A172 (cell line): ENCODE results near the gene CTAG1A. TPM values are rescaled to one million over a fixed set of nuclear protein-coding genes. Genes with fewer than 3 reads are reported as not detected.
"Not testable (repeated sequence)": the region's sequence is repeated elsewhere in the genome, so short reads cannot be mapped to it uniquely, and the experiment has no call there.

ENCODE experiments used
- DNase-seq: peaks from one replicate; pipeline ENCODE4 v3.0.0-alpha.2; 2015; ENCODE audit warnings: low spot score
- total RNA-seq: library from RNA; depleted of rRNA; stranded (reverse); fragments of >200 nt; shearing (Covaris generic); gene quantifications from 2 replicates; pipeline ENCODE4 v1.2.3, GENCODE V29; 2014; rRNA removed

Gene CTAG1A
- total RNA-seq, 1 experiment from 2014 or later, result not detected

- DNase-seq, result not testable (repeated sequence)
Observed at GRCh38 chrX:154613586-154613985, 28.7 kb downstream of the CTAG1A start.

- DNase-seq, result not testable (repeated sequence)
Observed at GRCh38 chrX:154619182-154619581, 34.2 kb downstream of the CTAG1A start, which contains the start of gene CTAG1B. Gene CTAG1B, minus strand, starts transcription at chrX:154619282. Its CDS starts 64 bp downstream, at chrX:154619218.

GRCh38 chrX:154620767-154621414 is 36.0 kb downstream of the CTAG1A start:
- DNase-seq, result not testable (repeated sequence)

- DNase-seq, result not testable (repeated sequence)
Observed at GRCh38 chrX:154628960-154629359, 44.0 kb downstream of the CTAG1A start.

- DNase-seq, result not testable (repeated sequence)
Observed at GRCh38 chrX:154630949-154631348, 46.0 kb downstream of the CTAG1A start.

GRCh38 chrX:154633661-154634060 is 48.7 kb downstream of the CTAG1A start:
- not testable (repeated sequence) for DNase-seq

Other genes with a start within 250 kb of the CTAG1A start
- gene FLNA, start 210.5 kb upstream of the CTAG1A start, total RNA-seq, result 2,064 and 2,561 TPM in 2 replicates
- 73.1 and 82.0 TPM in 2 replicates for gene EMD, start 205.8 kb upstream of the CTAG1A start, total RNA-seq
- 2,649 and 4,739 TPM in 2 replicates for gene RPL10, start 186.8 kb upstream of the CTAG1A start, total RNA-seq
- 65.3 and 70.8 TPM in 2 replicates for gene DNASE1L1, start 175.9 kb upstream of the CTAG1A start, total RNA-seq
- gene TAFAZZIN, start 173.6 kb upstream of the CTAG1A start, total RNA-seq, result 29.8 and 43.7 TPM in 2 replicates
- 132 and 137 TPM in 2 replicates for gene ATP6AP1, start 156.5 kb upstream of the CTAG1A start, total RNA-seq
- 143 and 229 TPM in 2 replicates for gene GDI1, start 148.0 kb upstream of the CTAG1A start, total RNA-seq
- 110 and 137 TPM in 2 replicates for gene FAM50A, start 141.0 kb upstream of the CTAG1A start, total RNA-seq
- gene PLXNA3, start 126.9 kb upstream of the CTAG1A start, total RNA-seq, result 9.7 and 14.3 TPM in 2 replicates
- 70.5 and 109 TPM in 2 replicates for gene LAGE3, start 105.9 kb upstream of the CTAG1A start, total RNA-seq
- gene UBL4A, start 98.5 kb upstream of the CTAG1A start, total RNA-seq, result 116 and 139 TPM in 2 replicates
- 51.9 and 63.9 TPM in 2 replicates for gene SLC10A3, start 94.5 kb upstream of the CTAG1A start, total RNA-seq
- 47.1 and 47.5 TPM in 2 replicates for gene FAM3A, start 68.9 kb upstream of the CTAG1A start, total RNA-seq
- gene G6PD, start 38.3 kb upstream of the CTAG1A start, total RNA-seq, result 102 and 112 TPM in 2 replicates
- 53.6 and 63.2 TPM in 2 replicates for gene IKBKG, start 37.5 kb upstream of the CTAG1A start, total RNA-seq
- gene CTAG1B, start 34.1 kb downstream of the CTAG1A start, total RNA-seq, result not detected in 2 replicates
- not detected in 2 replicates for gene CTAG2, start 68.4 kb downstream of the CTAG1A start, total RNA-seq
- gene GAB3, start 165.9 kb downstream of the CTAG1A start, total RNA-seq, result 0.83 and 0.93 TPM in 2 replicates
- gene DKC1, start 177.7 kb downstream of the CTAG1A start, total RNA-seq, result 74.9 and 102 TPM in 2 replicates
- 50.5 and 60.5 TPM in 2 replicates for gene MPP1, start 220.4 kb downstream of the CTAG1A start, total RNA-seq
- not detected in 2 replicates for gene SMIM9, start 249.5 kb downstream of the CTAG1A start, total RNA-seq